A673 (cell line): ENCODE data around the gene KCND3. TPM values are rescaled to one million over a fixed set of nuclear protein-coding genes. Genes with fewer than 3 reads are reported as not detected.

Experiments
- BruUV-seq: library from RNA; stranded (reverse); fragments of 400-500 nt; replicated peaks from 2 replicates; lab custom pipeline; 2021; lab: Mats Ljungman, UMichigan
- CTCF ChIA-PET: fragments of 300-600 bp; sonication (Branson Sonifier 250); formaldehyde crosslinking; loops from one replicate; lab custom pipeline; 2022; ENCODE audit warnings: antibody characterized with exemption; lab: Charles Lee
- POLR2A ChIA-PET: fragments of 300-600 bp; sonication (Branson Sonifier 250); formaldehyde crosslinking; loops from one replicate; lab custom pipeline; 2022; ENCODE audit warnings: antibody characterized with exemption; ENCODE audit not compliant: low non-redundant PET; lab: Charles Lee
- DNase-seq: peaks from one replicate; pipeline ENCODE4 v3.0.0-alpha.2; 2015; ENCODE audit warnings: low spot score
- H3K27ac ChIP-seq: fragments of 200-600 bp; sonication (generic); 2 replicates; pipeline ENCODE4 v1.5.1; 2016; ENCODE audit warnings: mixed run types, low read depth, mild to moderate bottlenecking, mixed read lengths, antibody characterized with exemption, low read length; ENCODE audit not compliant: poor library complexity, severe bottlenecking
- H3K27me3 ChIP-seq: fragments of 200-600 bp; sonication (generic); replicated peaks from 2 replicates; pipeline ENCODE4 v1.6.1; 2017; ENCODE audit warnings: mixed run types, low read depth, mild to moderate bottlenecking, mixed read lengths, antibody characterized with exemption, low read length; ENCODE audit not compliant: insufficient read depth, poor library complexity
- H3K36me3 ChIP-seq: fragments of 200-600 bp; sonication (generic); 2 replicates; pipeline ENCODE4 v1.6.1; 2016; ENCODE audit warnings: mixed run types, mild to moderate bottlenecking, mixed read lengths, antibody characterized with exemption, low read length; ENCODE audit not compliant: insufficient read depth, poor library complexity, severe bottlenecking
- H3K4me1 ChIP-seq: fragments of 200-600 bp; sonication (generic); 2 replicates; pipeline ENCODE4 v1.6.1; 2017; ENCODE audit warnings: mixed run types, mild to moderate bottlenecking, mixed read lengths, antibody characterized with exemption, low read length; ENCODE audit not compliant: insufficient read depth, poor library complexity, severe bottlenecking
- H3K4me3 ChIP-seq: fragments of 200-600 bp; sonication (generic); 2 replicates; pipeline ENCODE4 v1.5.1; 2016; ENCODE audit warnings: low read depth, mixed run types, mild to moderate bottlenecking, mixed read lengths, low read length; ENCODE audit not compliant: poor library complexity, severe bottlenecking
- H3K9me3 ChIP-seq: fragments of 200-600 bp; sonication (generic); 2 replicates; pipeline ENCODE4 v1.6.1; 2016; ENCODE audit warnings: mixed run types, low read depth, mild to moderate bottlenecking, mixed read lengths, antibody characterized with exemption, low read length; ENCODE audit not compliant: poor library complexity, severe bottlenecking
- CTCF ChIP-seq: fragments of 300-800, 200-600 bp; sonication (generic); conservative IDR thresholded peaks from 2 replicates; pipeline ENCODE4 v1.5.1; 2017; ENCODE audit warnings: low read depth, mild to moderate bottlenecking, antibody characterized with exemption, low read length, moderate library complexity, mixed read lengths
- EZH2 ChIP-seq: fragments of 200-600 bp; sonication (generic); IDR thresholded peaks from 2 replicates; pipeline ENCODE4 v1.6.1; 2017; ENCODE audit warnings: borderline replicate concordance, low read depth, mild to moderate bottlenecking, mixed read lengths, antibody characterized with exemption, low read length; ENCODE audit not compliant: poor library complexity, severe bottlenecking
- intact Hi-C: fragments of 100-400 bp; cut with micrococcal nuclease; formaldehyde crosslinking; loops from one replicate; pipeline ENCODE4 v1.10.0; 2022; ENCODE audit not compliant: unreplicated experiment
- total RNA-seq: library from RNA; stranded (reverse); gene quantifications from 2 replicates; pipeline ENCODE4 v1.2.3, GENCODE V29; 2021

The KCND3 gene
- total RNA-seq, 1 experiment from 2014 or later, result not detected

- TF ChIP-seq EZH2 (no peak), CTCF (no peak)
- BruUV-seq, result no TSS peak
- Histone ChIP-seq H3K4me1 (no peaks in the 10 kb centered on the region), H3K27ac (no peak overlapping the region), H3K27me3 (peaks cover 71% of the 10 kb centered on the region), H3K9me3 (no peaks in the 10 kb centered on the region), H3K4me3 (no peak overlapping the region), H3K36me3 (no peaks in the 10 kb centered on the region)
- ChIA-PET POLR2A (no interaction called here), CTCF (no interaction called here)
- intact Hi-C loops, result no loop called here
- no peak for DNase-seq
Observed at GRCh38 chr1:111850109-111850508, 139.4 kb downstream of the KCND3 start.

- POLR2A ChIA-PET, result no interaction called here
- CTCF ChIA-PET, result no interaction called here
- Histone ChIP-seq H3K27ac (no peak overlapping the region), H3K27me3 (peaks cover 73% of the 10 kb centered on the region), H3K4me3 (no peak overlapping the region), H3K36me3 (no peaks in the 10 kb centered on the region), H3K9me3 (no peaks in the 10 kb centered on the region), H3K4me1 (no peaks in the 10 kb centered on the region)
- no peak for DNase-seq
- no TSS peak for BruUV-seq
- TF ChIP-seq CTCF (no peak), EZH2 (no peak)
- intact Hi-C loops, result no loop called here
Observed at GRCh38 chr1:111848852-111849545, 140.5 kb downstream of the KCND3 start.

- POLR2A ChIA-PET, result no interaction called here
Observed at GRCh38 chr1:111847466-111847865, 142.0 kb downstream of the KCND3 start.

More at GRCh38 chr1:111847466-111847865, 142.0 kb downstream of the KCND3 start:
- DNase-seq, result no peak
- Histone ChIP-seq H3K4me3 (no peak overlapping the region), H3K36me3 (no peaks in the 10 kb centered on the region), H3K27me3 (peaks cover 61% of the 10 kb centered on the region), H3K27ac (no peak overlapping the region), H3K9me3 (no peaks in the 10 kb centered on the region), H3K4me1 (no peaks in the 10 kb centered on the region)
- TF ChIP-seq EZH2 (no peak), CTCF (no peak)
- BruUV-seq, result no TSS peak
- intact Hi-C loops, result no loop called here
- CTCF ChIA-PET, result no interaction called here
